Inflammatory macrophage treated with lipopolysaccharide for 4 hours (primary cell): Measurements from ENCODE around the gene CLCN4.

Source experiments
- DNase-seq: peaks from one replicate; pipeline ENCODE4 v3.0.0-alpha.2; 2020

CLCN4 gene

DNA sequence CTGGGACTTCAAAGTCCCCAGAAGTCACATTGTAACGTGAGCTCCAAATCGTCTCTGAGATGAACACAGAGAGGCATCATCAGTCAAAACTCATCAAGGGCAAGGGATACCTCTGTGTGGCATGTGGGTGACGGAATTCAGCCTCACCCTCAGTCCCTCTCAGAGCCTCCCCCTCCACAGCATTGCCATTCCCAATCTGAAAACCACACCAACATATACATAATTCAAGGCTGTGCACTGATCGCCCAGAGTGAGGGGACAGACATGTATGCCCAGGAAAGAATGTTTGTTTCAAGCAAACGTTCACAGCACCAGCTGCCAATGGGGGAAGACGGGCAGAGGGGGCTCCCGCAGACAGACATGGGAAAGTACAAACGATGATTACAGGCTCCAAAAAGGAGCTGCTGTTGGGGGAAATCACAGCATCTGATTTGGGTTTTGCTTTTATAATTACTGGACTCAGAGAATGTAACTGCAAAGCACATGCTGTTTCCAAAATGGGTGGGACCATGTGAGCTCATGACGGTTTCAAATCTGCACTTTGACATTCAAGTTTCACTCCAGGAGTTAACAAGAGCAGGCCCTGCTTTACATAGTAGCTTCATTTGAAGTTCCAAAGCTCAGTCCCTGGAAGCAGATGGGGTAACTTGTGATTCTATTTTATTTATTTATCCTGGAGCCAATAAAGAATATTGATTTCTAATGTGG is 88.3 kb downstream of the CLCN4 start:
- no peak for DNase-seq

- no peak for DNase-seq
Observed at GRCh38 chrX:10245886-10246285, 89.1 kb downstream of the CLCN4 start.

DNA sequence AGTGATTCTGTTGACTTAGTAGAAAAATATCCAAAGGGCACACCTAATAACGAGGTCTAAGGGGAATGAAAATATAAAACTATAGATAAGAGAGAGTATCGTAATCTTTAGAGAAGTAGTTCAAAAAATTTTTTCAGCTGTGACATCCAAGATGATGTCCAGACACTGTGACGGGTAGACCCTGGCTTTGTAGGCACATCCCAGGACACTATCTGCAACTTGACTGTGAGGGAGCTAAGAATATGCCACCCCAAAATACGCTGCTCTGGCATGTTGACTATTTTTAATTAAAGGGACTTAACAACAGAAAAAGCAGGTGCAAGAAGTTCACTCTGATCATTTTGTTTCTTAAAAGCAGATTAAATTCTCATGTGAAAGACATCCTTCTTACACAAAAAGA is 89.5 kb downstream of the CLCN4 start:
- DNase-seq = no peak

- no peak for DNase-seq
Observed at GRCh38 chrX:10246846-10247245, 90.1 kb downstream of the CLCN4 start.

GRCh38 chrX:10254739-10255138 is 98.0 kb downstream of the CLCN4 start:
- no peak for DNase-seq

- DNase-seq = no peak
Observed at GRCh38 chrX:10259716-10260115, 102.9 kb downstream of the CLCN4 start.

DNA sequence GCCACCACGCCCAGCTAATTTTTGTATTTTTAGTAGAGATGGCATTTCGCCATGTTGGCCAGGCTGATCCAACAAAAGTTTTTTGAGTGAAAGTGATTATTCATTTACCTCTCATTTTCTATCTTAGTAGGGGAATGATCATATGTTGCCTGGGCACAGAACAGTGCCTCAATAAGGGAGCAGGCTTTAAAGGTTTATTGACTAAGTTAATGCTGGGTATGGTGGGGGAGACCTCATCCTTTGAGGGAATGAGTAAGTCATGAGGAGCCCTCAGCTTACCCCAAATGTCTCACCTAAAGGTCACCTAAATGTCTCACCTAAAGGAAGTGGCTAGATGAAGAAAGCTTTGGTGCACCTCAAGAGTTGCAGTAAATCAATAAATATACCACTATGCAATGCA is 109.0 kb downstream of the CLCN4 start:
- no peak for DNase-seq

DNA sequence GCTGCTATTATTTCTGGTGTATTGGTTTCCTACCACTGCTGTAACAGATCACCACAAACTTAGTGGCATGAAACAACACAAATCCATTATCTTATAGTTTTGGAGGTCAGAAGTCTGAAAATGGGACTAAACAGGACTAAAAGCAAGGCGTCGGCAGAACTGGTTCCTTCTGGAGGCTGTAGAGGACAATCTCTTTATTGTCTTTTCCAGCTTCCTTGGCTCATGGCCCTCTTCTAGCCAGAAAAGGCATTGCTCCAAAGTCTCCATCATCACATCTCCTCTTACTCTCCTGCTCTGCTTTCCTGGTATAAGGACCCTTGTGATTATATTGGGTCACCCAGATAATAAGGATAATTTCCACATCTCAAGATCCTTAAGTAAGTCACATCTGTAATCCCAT is 121.9 kb downstream of the CLCN4 start:
- no peak for DNase-seq

DNA sequence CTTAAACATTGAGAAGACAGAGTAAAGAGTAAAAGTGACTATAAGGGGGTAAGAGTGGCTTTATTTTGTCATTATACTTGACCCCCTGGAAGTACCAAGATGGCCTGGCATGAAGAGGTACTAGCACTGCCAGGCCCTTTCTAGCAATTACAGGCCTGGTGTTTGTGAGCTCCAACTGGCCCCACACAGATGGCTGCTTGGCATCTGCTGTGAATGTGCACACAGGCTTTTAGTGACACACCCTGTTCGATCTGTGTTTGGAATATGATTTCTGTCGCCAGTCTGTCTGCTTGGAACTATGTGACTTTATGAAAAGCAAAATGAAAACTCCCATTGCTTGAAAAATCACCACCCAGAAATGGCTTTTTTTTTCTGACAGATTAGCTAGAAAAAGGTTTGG is 123.3 kb downstream of the CLCN4 start:
- no peak for DNase-seq

GRCh38 chrX:10282490-10282889 is 125.7 kb downstream of the CLCN4 start:
- no peak for DNase-seq

DNA sequence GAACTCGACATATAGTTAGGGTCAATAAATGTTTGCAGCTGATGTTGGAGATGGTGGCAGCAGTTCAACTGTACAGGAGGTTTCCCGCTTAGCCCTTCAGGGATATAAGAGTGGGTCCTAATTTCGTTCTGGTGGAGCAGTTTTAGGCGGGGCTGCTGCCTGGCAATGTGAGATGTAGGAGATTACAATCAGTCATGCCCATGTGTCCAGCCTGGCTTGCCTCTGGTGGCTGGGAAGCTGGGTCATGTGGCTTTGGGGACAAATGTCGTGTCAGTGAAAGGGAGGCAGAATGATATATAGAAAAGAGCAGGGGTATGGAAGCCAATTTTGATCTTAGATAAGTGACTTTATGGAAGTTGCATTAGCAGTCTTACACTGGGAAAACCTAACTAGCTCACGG is 129.4 kb downstream of the CLCN4 start:
- DNase-seq = no peak
